GM19397 (cell line): Measurements from ENCODE around the gene CYP24A1.

Experiments used
- ATAC-seq: cut with Tn5 transposase; IDR thresholded peaks from one replicate; pipeline ENCODE4 v1.9.1; 2021; ENCODE audit warnings: mild to moderate bottlenecking, moderate library complexity; ENCODE audit not compliant: unreplicated experiment

Gene CYP24A1

GRCh38 chr20:54176610-54177009, 2.8 kb upstream of the CYP24A1 start:
- no peak for ATAC-seq

GRCh38 chr20:54174457-54175175, 830 bp upstream of the CYP24A1 start:
- ATAC-seq: no peak

GRCh38 chr20:54172856-54173652, 732 bp downstream of the CYP24A1 start:
- ATAC-seq: no peak

- no peak for ATAC-seq
These were observed 1.3 kb downstream of the CYP24A1 start for GRCh38 chr20:54172532-54172855.

- ATAC-seq: no peak
These were observed 2.8 kb downstream of the CYP24A1 start for GRCh38 chr20:54170963-54171362.

GRCh38 chr20:54170026-54170471, 3.7 kb downstream of the CYP24A1 start:
- ATAC-seq: no peak

GRCh38 chr20:54168961-54169862, 4.6 kb downstream of the CYP24A1 start:
- ATAC-seq: no peak

- no peak for ATAC-seq
These were observed 5.6 kb downstream of the CYP24A1 start for GRCh38 chr20:54167909-54168872.

- ATAC-seq: no peak
These were observed 6.7 kb downstream of the CYP24A1 start for GRCh38 chr20:54166987-54167662.

- ATAC-seq: no peak
These were observed 8.0 kb downstream of the CYP24A1 start for GRCh38 chr20:54165803-54166202.

GRCh38 chr20:54165014-54165413, 8.8 kb downstream of the CYP24A1 start:
- ATAC-seq: no peak

- ATAC-seq: no peak
These were observed 10.4 kb downstream of the CYP24A1 start for GRCh38 chr20:54163402-54163801.

GRCh38 chr20:54162378-54163009, 11.3 kb downstream of the CYP24A1 start:
- no peak for ATAC-seq

- no peak for ATAC-seq
These were observed 12.0 kb downstream of the CYP24A1 start for GRCh38 chr20:54161821-54162149.

- no peak for ATAC-seq
These were observed 12.6 kb downstream of the CYP24A1 start for GRCh38 chr20:54161008-54161820.

- no peak for ATAC-seq
These were observed 13.4 kb downstream of the CYP24A1 start for GRCh38 chr20:54160065-54161007.

GRCh38 chr20:54158856-54159418, 14.8 kb downstream of the CYP24A1 start:
- ATAC-seq: no peak
